Loucy (cell line): ENCODE results near the gene RAB7A.

Experiments
- H2AFZ ChIP-seq: fragments of 200-600 bp; sonication (generic); 2 replicates; pipeline ENCODE4 v1.6.0; 2016; ENCODE audit warnings: antibody characterized with exemption, mild to moderate bottlenecking, low read length, moderate library complexity
- H3F3A ChIP-seq: fragments of 200-600 bp; 2 replicates; pipeline ENCODE4 v1.6.0; 2016; ENCODE audit warnings: antibody characterized with exemption, low read depth, mild to moderate bottlenecking
- H3K27me3 ChIP-seq: fragments of 200-600 bp; sonication (generic); 2 replicates; pipeline ENCODE4 v1.6.1; 2014; ENCODE audit warnings: low read length, mild to moderate bottlenecking; ENCODE audit not compliant: insufficient read depth, poor library complexity, severe bottlenecking
- H3K36me3 ChIP-seq: fragments of 200-600 bp; sonication (generic); 2 replicates; pipeline ENCODE4 v1.6.1; 2016; ENCODE audit warnings: low read length; ENCODE audit not compliant: insufficient read depth
- H3K4me1 ChIP-seq: fragments of 200-600 bp; sonication (generic); 2 replicates; pipeline ENCODE4 v1.5.1; 2014; ENCODE audit warnings: low read length, mild to moderate bottlenecking; ENCODE audit not compliant: insufficient read depth, poor library complexity, severe bottlenecking
- H3K4me2 ChIP-seq: fragments of 200-600 bp; sonication (generic); 2 replicates; pipeline ENCODE4 v1.6.0; 2014; ENCODE audit warnings: antibody characterized with exemption, low read length, low read depth, mild to moderate bottlenecking; ENCODE audit not compliant: poor library complexity, severe bottlenecking
- H3K4me3 ChIP-seq: fragments of 200-600 bp; sonication (generic); 2 replicates; pipeline ENCODE4 v1.5.1; 2014; ENCODE audit warnings: low read length, mild to moderate bottlenecking, mixed read lengths; ENCODE audit not compliant: poor library complexity, severe bottlenecking
- H3K79me2 ChIP-seq: fragments of 200-600 bp; sonication (generic); 2 replicates; pipeline ENCODE4 v1.6.1; 2014; ENCODE audit warnings: low read length; ENCODE audit not compliant: insufficient read depth
- H3K9ac ChIP-seq: fragments of 200-600 bp; sonication (generic); 2 replicates; pipeline ENCODE4 v1.6.0; 2014; ENCODE audit warnings: mild to moderate bottlenecking, low read depth, low read length, moderate library complexity; ENCODE audit not compliant: poor library complexity, severe bottlenecking
- H3K9me2 ChIP-seq: fragments of 200-600 bp; sonication (generic); replicated peaks from 2 replicates; pipeline ENCODE4 v1.6.1; 2016; ENCODE audit warnings: low read depth, low read length, mixed read lengths
- H3K9me3 ChIP-seq: fragments of 200-600 bp; sonication (generic); 2 replicates; pipeline ENCODE4 v1.6.1; 2014; ENCODE audit warnings: mild to moderate bottlenecking, antibody characterized with exemption, low read length, low read depth; ENCODE audit not compliant: insufficient read depth
- H4K20me1 ChIP-seq: fragments of 200-600 bp; sonication (generic); 2 replicates; pipeline ENCODE4 v1.6.0; 2014; ENCODE audit warnings: antibody characterized with exemption, low read length, mild to moderate bottlenecking; ENCODE audit not compliant: insufficient read depth, poor library complexity, severe bottlenecking
- CTCF ChIP-seq: fragments of 200-600 bp; sonication (generic); conservative IDR thresholded peaks from 2 replicates; pipeline ENCODE4 v1.5.1; 2014; ENCODE audit warnings: mild to moderate bottlenecking, antibody characterized with exemption, low read length
- EZH2phosphoT487 ChIP-seq: fragments of 200-600 bp; IDR thresholded peaks from 2 replicates; pipeline ENCODE4 v1.6.1; 2018; ENCODE audit warnings: antibody characterized with exemption, mild to moderate bottlenecking, moderate library complexity, borderline replicate concordance

RAB7A gene

GRCh38 chr3:128736601-128737000 is 10.6 kb downstream of the RAB7A start:
- TF ChIP-seq CTCF: no peak
- no peak for TF ChIP-seq EZH2phosphoT487
- H3K36me3 ChIP-seq: peaks cover 19% of the 10 kb centered on the region; the same call in 1 of the 2 replicates
- H3K79me2 ChIP-seq: peaks cover 99% of the 10 kb centered on the region
- peak overlapping the region; percentile 95 for H3K4me2 ChIP-seq
- peaks cover 54% of the 10 kb centered on the region for H3K4me1 ChIP-seq
- no peak overlapping the region for H3K9ac ChIP-seq
- peaks cover 73% of the 10 kb centered on the region for H4K20me1 ChIP-seq
- no peaks in the 10 kb centered on the region for H3K9me3 ChIP-seq
- H3K4me3 ChIP-seq: no peak overlapping the region
- no peaks in the 10 kb centered on the region for H3K27me3 ChIP-seq
- H2AFZ ChIP-seq: no peak overlapping the region
- no peaks in the 10 kb centered on the region for H3K9me2 ChIP-seq
- H3F3A ChIP-seq: 0 out of 2 replicates have a peak, but pooled peaks cover 3% of the 10 kb centered on the region

GRCh38 chr3:128740621-128741020 is 14.6 kb downstream of the RAB7A start:
- no peaks in the 10 kb centered on the region for H3K27me3 ChIP-seq
- H2AFZ ChIP-seq: no peak overlapping the region
- TF ChIP-seq EZH2phosphoT487: no peak
- no peak for TF ChIP-seq CTCF
- no peak overlapping the region for H3K4me2 ChIP-seq
- no peaks in the 10 kb centered on the region for H3K9me3 ChIP-seq
- no peak overlapping the region for H3K9ac ChIP-seq
- H3K36me3 ChIP-seq: peaks cover 47% of the 10 kb centered on the region; the same call in 1 of the 2 replicates
- peaks cover 19% of the 10 kb centered on the region for H3K4me1 ChIP-seq
- peaks cover 51% of the 10 kb centered on the region for H4K20me1 ChIP-seq
- no peaks in the 10 kb centered on the region for H3F3A ChIP-seq
- no peak overlapping the region for H3K4me3 ChIP-seq
- H3K9me2 ChIP-seq: no peaks in the 10 kb centered on the region
- H3K79me2 ChIP-seq: peaks cover 99% of the 10 kb centered on the region

- no peaks in the 10 kb centered on the region for H3K9me3 ChIP-seq
- H3K27me3 ChIP-seq: no peaks in the 10 kb centered on the region
- peaks cover 9% of the 10 kb centered on the region for H3K4me1 ChIP-seq
- H3K4me3 ChIP-seq: no peak overlapping the region
- no peaks in the 10 kb centered on the region for H3F3A ChIP-seq
- H3K79me2 ChIP-seq: peaks cover 97% of the 10 kb centered on the region
- peaks cover 52% of the 10 kb centered on the region for H4K20me1 ChIP-seq
- H2AFZ ChIP-seq: no peak overlapping the region
- no peak overlapping the region for H3K4me2 ChIP-seq
- H3K36me3 ChIP-seq: peaks cover 49% of the 10 kb centered on the region; the same call in 1 of the 2 replicates
- no peak overlapping the region for H3K9ac ChIP-seq
- TF ChIP-seq CTCF (no peak), EZH2phosphoT487 (no peak)
- H3K9me2 ChIP-seq: no peaks in the 10 kb centered on the region
These were observed 17.0 kb downstream of the RAB7A start for GRCh38 chr3:128742821-128743594.
